K562 (cell line): Measurements from ENCODE around the gene UBE2E2. TPM values are rescaled to one million over a fixed set of nuclear protein-coding genes. Genes with fewer than 3 reads are reported as not detected.

Experiments
- ATAC-seq: fragments of 200-7000 bp; cut with Tn5 transposase; 3 replicates; pipeline ENCODE4 v1.9.1; 2020; ENCODE audit warnings: moderate library complexity
- BruUV-seq: library from RNA; stranded (reverse); fragments of 400-500 nt; replicated peaks from 2 replicates; lab custom pipeline; 2021; lab: Mats Ljungman, UMichigan
- CTCF ChIA-PET: fragments of 300-600 bp; formaldehyde crosslinking; extraction: SDS; loops from one replicate; lab custom pipeline; 2021; ENCODE audit warnings: low intra/inter-chr PET ratio; lab: Yijun Ruan, JAX
- POLR2A ChIA-PET: fragments of 300-600, 350-650 bp; sonication (Branson Sonifier 250); formaldehyde crosslinking; extraction: SDS; loops from one replicate; lab custom pipeline; 2021; ENCODE audit warnings: antibody characterized with exemption, inconsistent platforms; lab: Yijun Ruan, JAX
- DNase-seq, 4 experiments: peaks; one replicate each; pipeline versions ENCODE4 v3.0.0 to v3.0.0-alpha.2; 2011 to 2018; ENCODE audit warnings: low spot score in 3 of 4, mixed read lengths in 3 of 4; ENCODE audit errors: extremely low read depth in 1 of 4
- FAIRE-seq: peaks from 2 replicates; lab custom pipeline; 2011; peaks lifted over from hg19 to GRCh38; lab: Jason Lieb, UNC
- H2AFZ ChIP-seq: 2 replicates; pipeline ENCODE4 v1.6.0; 2011; ENCODE audit warnings: low read depth, low read length, control low read depth, inconsistent platforms
- H3K27ac ChIP-seq: fragments of 200-600 bp; 3 replicates; pipeline ENCODE4 v1.8.0; 2011; ENCODE audit warnings: low read depth, mild to moderate bottlenecking, control low read depth, inconsistent platforms, low read length, moderate library complexity, mixed read lengths; ENCODE audit errors: extremely low read depth
- H3K27me3 ChIP-seq, 2 experiments: fragments of 300-600 bp in 1 of 2; 2 replicates in 1 of 2; 3 replicates in 1 of 2; pipeline versions ENCODE4 v1.6.0 to v1.8.0; 2011; ENCODE audit warnings: inconsistent platforms in 2 of 2, low read length in 2 of 2, mild to moderate bottlenecking in 1 of 2, mixed read lengths in 1 of 2, moderate library complexity in 1 of 2; ENCODE audit not compliant: control insufficient read depth in 2 of 2, insufficient read depth in 2 of 2
- H3K36me3 ChIP-seq: fragments of 300-600 bp; 3 replicates; pipeline ENCODE4 v1.8.0; 2011; ENCODE audit warnings: mild to moderate bottlenecking, low read length, inconsistent platforms; ENCODE audit not compliant: control insufficient read depth, insufficient read depth
- H3K4me1 ChIP-seq, 2 experiments: fragments of 200-600 bp in 1 of 2; replicated peaks in 1 of 2; 2 replicates in 1 of 2; 3 replicates in 1 of 2; pipeline versions ENCODE4 v1.5.1 to v1.8.0; 2011; ENCODE audit warnings: inconsistent platforms in 2 of 2, low read length in 2 of 2, mild to moderate bottlenecking in 1 of 2, mixed read lengths in 1 of 2, moderate library complexity in 1 of 2; ENCODE audit not compliant: control insufficient read depth in 2 of 2, insufficient read depth in 2 of 2
- H3K4me2 ChIP-seq: 2 replicates; pipeline ENCODE4 v1.6.1; 2011; ENCODE audit warnings: low read length, control low read depth, inconsistent platforms, mixed read lengths; ENCODE audit not compliant: insufficient read depth
- H3K4me3 ChIP-seq: fragments of 200-600 bp; sonication (generic), shearing (Covaris generic); 2 replicates; pipeline ENCODE4 v1.5.1; 2016; ENCODE audit warnings: control low read depth, inconsistent platforms
- H3K79me2 ChIP-seq: fragments of 200-600 bp; 3 replicates; pipeline ENCODE4 v1.8.0; 2011; ENCODE audit warnings: low read length, inconsistent platforms; ENCODE audit not compliant: control insufficient read depth, insufficient read depth
- H3K9ac ChIP-seq, 2 experiments: 2 replicates each; pipeline versions ENCODE4 v1.6.0 to v1.6.1; 2011; ENCODE audit warnings: low read depth in 2 of 2, low read length in 2 of 2, control low read depth in 1 of 2, inconsistent platforms in 1 of 2, mild to moderate bottlenecking in 1 of 2, mixed read lengths in 1 of 2; ENCODE audit not compliant: insufficient read depth in 1 of 2
- H3K9me1 ChIP-seq: one replicate; pipeline ENCODE4 v1.6.0; 2011; ENCODE audit warnings: inconsistent platforms, mild to moderate bottlenecking, low read length, moderate library complexity; ENCODE audit not compliant: control insufficient read depth, insufficient read depth
- H3K9me3 ChIP-seq: replicated peaks from 2 replicates; pipeline ENCODE4 v1.5.1; 2011; ENCODE audit warnings: low read depth, low read length, inconsistent platforms; ENCODE audit not compliant: control insufficient read depth, insufficient read depth
- H4K20me1 ChIP-seq: replicated peaks from 2 replicates; pipeline ENCODE4 v1.6.1; 2011; ENCODE audit warnings: low read length, inconsistent platforms, mixed read lengths; ENCODE audit not compliant: control insufficient read depth, insufficient read depth
- CBX5 ChIP-seq: IDR thresholded peaks from 2 replicates; pipeline ENCODE4 v1.6.1; 2014; ENCODE audit warnings: low read depth, borderline replicate concordance
- ETS1 ChIP-seq: conservative IDR thresholded peaks from 2 replicates; pipeline ENCODE4 v1.6.1; 2011; ENCODE audit warnings: low read depth, mild to moderate bottlenecking, low read length; ENCODE audit not compliant: control insufficient read depth
- KAT8 ChIP-seq: fragments of 450-650 bp; IDR thresholded peaks from 2 replicates; pipeline ENCODE4 v1.6.1; 2016; ENCODE audit warnings: low read depth, mild to moderate bottlenecking
- KHSRP ChIP-seq: fragments of 450-650 bp; IDR thresholded peaks from 2 replicates; pipeline ENCODE4 v1.6.1; 2017
- NONO ChIP-seq, 2 experiments: fragments of 200-400 bp in 1 of 2; fragments of 450-650 bp in 1 of 2; formaldehyde crosslinking in 1 of 2; IDR thresholded peaks; 2 replicates each; pipeline ENCODE4 v1.6.1; 2017; ENCODE audit warnings: low read depth in 2 of 2, mild to moderate bottlenecking in 2 of 2, moderate library complexity in 2 of 2, low read length in 1 of 2
- SAP30 ChIP-seq: fragments of 200-600 bp; sonication (generic); IDR thresholded peaks from 2 replicates; pipeline ENCODE4 v1.6.1; 2012; ENCODE audit warnings: borderline replicate concordance, low read depth, mild to moderate bottlenecking, moderate library complexity, low read length, control low read depth, inconsistent platforms; ENCODE audit not compliant: insufficient read depth, poor library complexity, severe bottlenecking
- SIN3A ChIP-seq, 2 experiments: fragments of 150-350 bp in 1 of 2; IDR thresholded peaks; 2 replicates each; pipeline ENCODE4 v1.6.1; 2011 to 2016; ENCODE audit warnings: borderline replicate concordance in 2 of 2, low read depth in 2 of 2, low read length in 2 of 2, mild to moderate bottlenecking in 2 of 2, moderate library complexity in 2 of 2; ENCODE audit not compliant: control insufficient read depth in 1 of 2
- STAT5B ChIP-seq: fragments of 250-450 bp; sonication (Bioruptor Pico); IDR thresholded peaks from 2 replicates; pipeline ENCODE4 v1.8.0; 2021; ENCODE audit warnings: mild to moderate bottlenecking, inconsistent platforms
- TAF9B ChIP-seq: fragments of 450-650 bp; IDR thresholded peaks from 2 replicates; pipeline ENCODE4 v1.6.1; 2018; ENCODE audit warnings: mild to moderate bottlenecking; ENCODE audit not compliant: partially characterized antibody
- ZBTB12 ChIP-seq: fragments of 250-450 bp; sonication (Bioruptor Pico); IDR thresholded peaks from 2 replicates; pipeline ENCODE4 v1.4.0; 2020
- ZNF668 ChIP-seq: fragments of 250-450 bp; sonication (Bioruptor Pico); IDR thresholded peaks from 2 replicates; pipeline ENCODE4 v1.8.0; 2022; ENCODE audit warnings: mild to moderate bottlenecking, inconsistent platforms
- WGBS: fragments of 100-300 bp; shearing (Covaris generic); methylation state at CpG from one replicate; pipeline ENCODE4 v1.1.6; 2016; ENCODE audit warnings: low coverage, mixed read lengths; ENCODE audit not compliant: insufficient coverage; ENCODE audit errors: missing lambda C conversion rate; 5-methylcytosine and 5-hydroxymethylcytosine counted together
- in situ Hi-C: fragments of 300-500 bp; cut with MboI; formaldehyde crosslinking; loops from 4 replicates; pipeline ENCODE4 v1.15.0; 2018; ENCODE audit warnings: inconsistent platforms, mixed read lengths
- intact Hi-C: fragments of 100-400 bp; cut with micrococcal nuclease; formaldehyde crosslinking; loops from 2 replicates; pipeline ENCODE4 v1.14.2; 2022
- polyA plus RNA-seq, 8 experiments: library from polyadenylated mRNA; depleted of rRNA in 4 of 8; stranded (reverse) in 5 of 8; unstranded in 3 of 8; fragments of >200 nt; fragmentation: Nextera tagmentation in 2 of 8; fragmentation: Illumina TruSeq in 1 of 8; extraction: Ambion mirVana in 2 of 8; extraction: Trizol in 1 of 8; gene quantifications; 2 replicates each; pipeline versions ENCODE4 v1.2.1 to v1.2.3, GENCODE V29; 2011 to 2014; ENCODE audit warnings: inconsistent platforms in 1 of 8, missing spikeins in 1 of 8
- total RNA-seq, 7 experiments: library from RNA; depleted of rRNA in 6 of 7; stranded (reverse); fragments of >200 nt in 6 of 7; fragmentation: Illumina TruSeq in 2 of 7; extraction: Trizol in 2 of 7; gene quantifications; 2 replicates each; pipeline versions ENCODE4 v1.2.1 to v1.2.3, GENCODE V29; 2011 to 2021; ENCODE audit warnings: low replicate concordance in 1 of 7
- TF ChIP-seq, protein P1 (sequence below), 2 experiments: fragments of 450-650 bp; IDR thresholded peaks; 2 replicates each; pipeline ENCODE4 v1.6.1; 2018; ENCODE audit warnings: mild to moderate bottlenecking in 2 of 2, low read depth in 1 of 2; ENCODE audit not compliant: partially characterized antibody in 2 of 2
- TF ChIP-seq, protein P2 (sequence below): sonication (generic); formaldehyde crosslinking; IDR thresholded peaks from 2 replicates; pipeline ENCODE4 v1.5.0; 2020; ENCODE audit warnings: missing genetic modification reagents

Gene UBE2E2
- total and polyA plus RNA-seq, 9 of the 15 experiments (the other 6 are each of a cell fraction or from before 2014, with no cell fraction given) = 0.22 to 5.1 (median 1.9) TPM

- TF ChIP-seq TAF9B (no peak), KAT8 (no peak), ZNF668 (CRISPR knock-in tag) (no peak), STAT5B (no peak), ZBTB12 (no peak)
These were observed 283.9 kb downstream of the UBE2E2 start (continued) for GRCh38 chr3:23487015-23487414.

DNA sequence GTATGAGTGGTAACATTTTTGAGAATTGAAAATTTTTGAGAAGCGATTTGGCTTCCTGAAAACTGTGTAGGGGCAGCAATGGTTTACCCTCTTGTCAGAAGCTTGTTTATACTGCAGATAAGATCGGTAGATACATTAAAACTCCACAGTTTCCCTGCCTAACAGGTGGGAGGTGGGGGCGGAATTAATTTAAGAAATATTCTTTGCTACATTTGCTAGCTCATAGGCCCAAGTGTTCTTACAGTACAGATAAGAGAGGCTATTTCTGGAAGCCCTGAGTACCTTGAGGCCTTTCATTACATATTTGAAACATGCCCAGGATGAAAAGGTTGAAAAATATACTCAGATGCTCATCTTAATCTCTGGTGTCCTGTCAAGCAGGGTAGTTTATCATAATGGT lies 285.5 kb downstream of the UBE2E2 start:
- Histone ChIP-seq H3K27me3 (no peaks in the 10 kb centered on the region), H3K27ac (no peak overlapping the region), H3K36me3 (no peaks in the 10 kb centered on the region), H3K9me1 (no peaks in the 10 kb centered on the region), H3K9ac (no peak overlapping the region), H4K20me1 (no peaks in the 10 kb centered on the region), H2AFZ (no peak overlapping the region), H3K79me2 (no peaks in the 10 kb centered on the region), H3K4me2 (no peak overlapping the region), H3K9me3 (no peaks in the 10 kb centered on the region), H3K4me3 (no peak overlapping the region), H3K4me1 (no peaks in the 10 kb centered on the region)
- intact Hi-C loops = no loop called here
- FAIRE-seq (no peak), DNase-seq (no peak), ATAC-seq (no peak)
- 0% methylated on average over 3 of the region's 3 CpGs for WGBS
- in situ Hi-C loops = no loop called here
- ChIA-PET POLR2A (no interaction called here), CTCF (no interaction called here)
- no TSS peak for BruUV-seq
- TF ChIP-seq ETS1 = no peak
- no peak for TF ChIP-seq NONO (IDR thresholded peaks at IDR 0.05; ENCODE audit: low read depth in 2 of 2, low read length in 1 of 2)
- TF ChIP-seq, protein P1, sequence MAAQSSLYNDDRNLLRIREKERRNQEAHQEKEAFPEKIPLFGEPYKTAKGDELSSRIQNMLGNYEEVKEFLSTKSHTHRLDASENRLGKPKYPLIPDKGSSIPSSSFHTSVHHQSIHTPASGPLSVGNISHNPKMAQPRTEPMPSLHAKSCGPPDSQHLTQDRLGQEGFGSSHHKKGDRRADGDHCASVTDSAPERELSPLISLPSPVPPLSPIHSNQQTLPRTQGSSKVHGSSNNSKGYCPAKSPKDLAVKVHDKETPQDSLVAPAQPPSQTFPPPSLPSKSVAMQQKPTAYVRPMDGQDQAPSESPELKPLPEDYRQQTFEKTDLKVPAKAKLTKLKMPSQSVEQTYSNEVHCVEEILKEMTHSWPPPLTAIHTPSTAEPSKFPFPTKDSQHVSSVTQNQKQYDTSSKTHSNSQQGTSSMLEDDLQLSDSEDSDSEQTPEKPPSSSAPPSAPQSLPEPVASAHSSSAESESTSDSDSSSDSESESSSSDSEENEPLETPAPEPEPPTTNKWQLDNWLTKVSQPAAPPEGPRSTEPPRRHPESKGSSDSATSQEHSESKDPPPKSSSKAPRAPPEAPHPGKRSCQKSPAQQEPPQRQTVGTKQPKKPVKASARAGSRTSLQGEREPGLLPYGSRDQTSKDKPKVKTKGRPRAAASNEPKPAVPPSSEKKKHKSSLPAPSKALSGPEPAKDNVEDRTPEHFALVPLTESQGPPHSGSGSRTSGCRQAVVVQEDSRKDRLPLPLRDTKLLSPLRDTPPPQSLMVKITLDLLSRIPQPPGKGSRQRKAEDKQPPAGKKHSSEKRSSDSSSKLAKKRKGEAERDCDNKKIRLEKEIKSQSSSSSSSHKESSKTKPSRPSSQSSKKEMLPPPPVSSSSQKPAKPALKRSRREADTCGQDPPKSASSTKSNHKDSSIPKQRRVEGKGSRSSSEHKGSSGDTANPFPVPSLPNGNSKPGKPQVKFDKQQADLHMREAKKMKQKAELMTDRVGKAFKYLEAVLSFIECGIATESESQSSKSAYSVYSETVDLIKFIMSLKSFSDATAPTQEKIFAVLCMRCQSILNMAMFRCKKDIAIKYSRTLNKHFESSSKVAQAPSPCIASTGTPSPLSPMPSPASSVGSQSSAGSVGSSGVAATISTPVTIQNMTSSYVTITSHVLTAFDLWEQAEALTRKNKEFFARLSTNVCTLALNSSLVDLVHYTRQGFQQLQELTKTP (IDR thresholded peaks at IDR 0.05; ENCODE audit: low read depth in 1 of 2, partially characterized antibody in 2 of 2) = no peak
- no peak for TF ChIP-seq CBX5
- no peak for TF ChIP-seq KHSRP
- TF ChIP-seq, protein P2, sequence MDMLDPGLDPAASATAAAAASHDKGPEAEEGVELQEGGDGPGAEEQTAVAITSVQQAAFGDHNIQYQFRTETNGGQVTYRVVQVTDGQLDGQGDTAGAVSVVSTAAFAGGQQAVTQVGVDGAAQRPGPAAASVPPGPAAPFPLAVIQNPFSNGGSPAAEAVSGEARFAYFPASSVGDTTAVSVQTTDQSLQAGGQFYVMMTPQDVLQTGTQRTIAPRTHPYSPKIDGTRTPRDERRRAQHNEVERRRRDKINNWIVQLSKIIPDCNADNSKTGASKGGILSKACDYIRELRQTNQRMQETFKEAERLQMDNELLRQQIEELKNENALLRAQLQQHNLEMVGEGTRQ (CRISPR knock-in tag) = no peak
- no peak for TF ChIP-seq SIN3A (IDR thresholded peaks at IDR 0.05; ENCODE audit: borderline replicate concordance in 2 of 2, control insufficient read depth in 1 of 2, low read depth in 2 of 2, low read length in 2 of 2)
- no peak for TF ChIP-seq SAP30
